ENCODE measurements around the gene UBA1.

The UBA1 gene

GRCh38 chrX:47224266-47224895 lies 30.8 kb downstream of the UBA1 start:
- Histone ChIP-seq H3K9ac (ENCODE audit: low read depth, low read length) (no peak overlapping the region), H3K4me1 (ENCODE audit: insufficient read depth, low read length) (no peaks in the 10 kb centered on the region; the same call in 1 of the 2 replicates), H3K4me3 (ENCODE audit: low read length) (no peak overlapping the region), H3K9me3 (ENCODE audit: insufficient read depth, low read depth, low read length) (no peaks in the 10 kb centered on the region), H3K36me3 (ENCODE audit: insufficient read depth, low read length) (peaks cover 70% of the 10 kb centered on the region), H3K27ac (ENCODE audit: low read depth, low read length) (no peak overlapping the region), H3K27me3 (ENCODE audit: insufficient read depth, low read length) (no peaks in the 10 kb centered on the region)
- WGBS = 97% methylated on average over 16 of the region's 17 CpGs

- no peak overlapping the region for H3K9ac ChIP-seq (ENCODE audit: low read depth, low read length)
- no peaks in the 10 kb centered on the region; the same call in 1 of the 2 replicates for H3K4me1 ChIP-seq (ENCODE audit: insufficient read depth, low read length)
- peaks cover 70% of the 10 kb centered on the region for H3K36me3 ChIP-seq (ENCODE audit: insufficient read depth, low read length)
- H3K4me3 ChIP-seq (ENCODE audit: low read length) = no peak overlapping the region
- no peaks in the 10 kb centered on the region for H3K27me3 ChIP-seq (ENCODE audit: insufficient read depth, low read length)
- WGBS = 94% methylated on average over 4 of the region's 4 CpGs
- no peak overlapping the region for H3K27ac ChIP-seq (ENCODE audit: low read depth, low read length)
- H3K9me3 ChIP-seq (ENCODE audit: insufficient read depth, low read depth, low read length) = no peaks in the 10 kb centered on the region
Observed at GRCh38 chrX:47224896-47225290, 31.3 kb downstream of the UBA1 start.

GRCh38 chrX:47226071-47226470 lies 32.4 kb downstream of the UBA1 start:
- H3K4me1 ChIP-seq (ENCODE audit: insufficient read depth, low read length) = no peaks in the 10 kb centered on the region
- H3K4me3 ChIP-seq (ENCODE audit: low read length) = no peak overlapping the region
- H3K36me3 ChIP-seq (ENCODE audit: insufficient read depth, low read length) = peaks cover 67% of the 10 kb centered on the region
- 89% methylated on average over 6 of the region's 6 CpGs for WGBS
- no peaks in the 10 kb centered on the region for H3K9me3 ChIP-seq (ENCODE audit: insufficient read depth, low read depth, low read length)
- no peak overlapping the region for H3K27ac ChIP-seq (ENCODE audit: low read depth, low read length)
- no peaks in the 10 kb centered on the region for H3K27me3 ChIP-seq (ENCODE audit: insufficient read depth, low read length)
- H3K9ac ChIP-seq (ENCODE audit: low read depth, low read length) = no peak overlapping the region

- Histone ChIP-seq H3K9me3 (ENCODE audit: insufficient read depth, low read depth, low read length) (no peaks in the 10 kb centered on the region), H3K36me3 (ENCODE audit: insufficient read depth, low read length) (peaks cover 63% of the 10 kb centered on the region)
- 96% methylated on average over 13 of the region's 19 CpGs for WGBS
Observed at GRCh38 chrX:47226531-47227333, 33.1 kb downstream of the UBA1 start.

GRCh38 chrX:47227334-47227583 lies 33.6 kb downstream of the UBA1 start:
- WGBS = 89% methylated on average over 8 of the region's 9 CpGs
- Histone ChIP-seq H3K27me3 (ENCODE audit: insufficient read depth, low read length) (no peaks in the 10 kb centered on the region), H3K4me1 (ENCODE audit: insufficient read depth, low read length) (no peaks in the 10 kb centered on the region), H3K4me3 (ENCODE audit: low read length) (no peak overlapping the region), H3K9me3 (ENCODE audit: insufficient read depth, low read depth, low read length) (no peaks in the 10 kb centered on the region), H3K36me3 (ENCODE audit: insufficient read depth, low read length) (peaks cover 62% of the 10 kb centered on the region), H3K27ac (ENCODE audit: low read depth, low read length) (no peak overlapping the region), H3K9ac (ENCODE audit: low read depth, low read length) (no peak overlapping the region)

More at GRCh38 chrX:47226531-47227333, 33.1 kb downstream of the UBA1 start:
- no peak overlapping the region for H3K4me3 ChIP-seq (ENCODE audit: low read length)
- no peaks in the 10 kb centered on the region for H3K4me1 ChIP-seq (ENCODE audit: insufficient read depth, low read length)
- no peak overlapping the region for H3K9ac ChIP-seq (ENCODE audit: low read depth, low read length)
- H3K27ac ChIP-seq (ENCODE audit: low read depth, low read length) = no peak overlapping the region
- no peaks in the 10 kb centered on the region for H3K27me3 ChIP-seq (ENCODE audit: insufficient read depth, low read length)

- no peak overlapping the region for H3K9ac ChIP-seq (ENCODE audit: low read depth, low read length)
- H3K4me1 ChIP-seq (ENCODE audit: insufficient read depth, low read length) = no peaks in the 10 kb centered on the region
- no peak overlapping the region for H3K4me3 ChIP-seq (ENCODE audit: low read length)
- no peaks in the 10 kb centered on the region for H3K27me3 ChIP-seq (ENCODE audit: insufficient read depth, low read length)
- peaks cover 53% of the 10 kb centered on the region for H3K36me3 ChIP-seq (ENCODE audit: insufficient read depth, low read length)
- 94% methylated on average over 12 of the region's 12 CpGs for WGBS
- no peaks in the 10 kb centered on the region for H3K9me3 ChIP-seq (ENCODE audit: insufficient read depth, low read depth, low read length)
- no peak overlapping the region for H3K27ac ChIP-seq (ENCODE audit: low read depth, low read length)
Observed at GRCh38 chrX:47228550-47229270, 35.1 kb downstream of the UBA1 start.

GRCh38 chrX:47229427-47229826 lies 35.8 kb downstream of the UBA1 start:
- no peak overlapping the region for H3K27ac ChIP-seq (ENCODE audit: low read depth, low read length)
- H3K9ac ChIP-seq (ENCODE audit: low read depth, low read length) = no peak overlapping the region
- no peaks in the 10 kb centered on the region for H3K9me3 ChIP-seq (ENCODE audit: insufficient read depth, low read depth, low read length)
- no peak overlapping the region for H3K4me3 ChIP-seq (ENCODE audit: low read length)
- H3K27me3 ChIP-seq (ENCODE audit: insufficient read depth, low read length) = no peaks in the 10 kb centered on the region
- peaks cover 46% of the 10 kb centered on the region for H3K36me3 ChIP-seq (ENCODE audit: insufficient read depth, low read length)
- peaks cover 1% of the 10 kb centered on the region; the same call in 1 of the 2 replicates for H3K4me1 ChIP-seq (ENCODE audit: insufficient read depth, low read length)
- 95% methylated on average over 6 of the region's 6 CpGs for WGBS

GRCh38 chrX:47230136-47230868 lies 36.7 kb downstream of the UBA1 start:
- Histone ChIP-seq H3K27me3 (ENCODE audit: insufficient read depth, low read length) (no peaks in the 10 kb centered on the region), H3K36me3 (ENCODE audit: insufficient read depth, low read length) (peaks cover 37% of the 10 kb centered on the region), H3K4me3 (ENCODE audit: low read length) (no peak overlapping the region), H3K4me1 (ENCODE audit: insufficient read depth, low read length) (peaks cover 10% of the 10 kb centered on the region; the same call in 1 of the 2 replicates), H3K9me3 (ENCODE audit: insufficient read depth, low read depth, low read length) (no peaks in the 10 kb centered on the region), H3K27ac (ENCODE audit: low read depth, low read length) (no peak overlapping the region), H3K9ac (ENCODE audit: low read depth, low read length) (no peak overlapping the region)
- WGBS = 88% methylated on average over 5 of the region's 5 CpGs

GRCh38 chrX:47231167-47231566 lies 37.5 kb downstream of the UBA1 start:
- H3K27ac ChIP-seq (ENCODE audit: low read depth, low read length) = no peak overlapping the region
- no peak overlapping the region for H3K4me3 ChIP-seq (ENCODE audit: low read length)
- H3K36me3 ChIP-seq (ENCODE audit: insufficient read depth, low read length) = peaks cover 32% of the 10 kb centered on the region
- peaks cover 13% of the 10 kb centered on the region; the same call in 1 of the 2 replicates for H3K4me1 ChIP-seq (ENCODE audit: insufficient read depth, low read length)
- H3K9ac ChIP-seq (ENCODE audit: low read depth, low read length) = no peak overlapping the region
- 93% methylated on average over 2 of the region's 2 CpGs for WGBS
- no peaks in the 10 kb centered on the region for H3K27me3 ChIP-seq (ENCODE audit: insufficient read depth, low read length)
- no peaks in the 10 kb centered on the region for H3K9me3 ChIP-seq (ENCODE audit: insufficient read depth, low read depth, low read length)

GRCh38 chrX:47232197-47232802 lies 38.7 kb downstream of the UBA1 start:
- Histone ChIP-seq H3K4me1 (ENCODE audit: insufficient read depth, low read length) (peaks cover 13% of the 10 kb centered on the region; the same call in 1 of the 2 replicates), H3K27me3 (ENCODE audit: insufficient read depth, low read length) (no peaks in the 10 kb centered on the region)
- WGBS = 61% methylated on average over 8 of the region's 8 CpGs

More at GRCh38 chrX:47232197-47232802, 38.7 kb downstream of the UBA1 start:
- Histone ChIP-seq H3K9me3 (ENCODE audit: insufficient read depth, low read depth, low read length) (no peaks in the 10 kb centered on the region), H3K27ac (ENCODE audit: low read depth, low read length) (peak overlapping the region; percentile 99), H3K9ac (ENCODE audit: low read depth, low read length) (peak overlapping the region; percentile 87), H3K4me3 (ENCODE audit: low read length) (peak overlapping the region; percentile 91), H3K36me3 (ENCODE audit: insufficient read depth, low read length) (peaks cover 21% of the 10 kb centered on the region)
